Adrenal gland (tissue), 12 donors: Measurements from ENCODE around the gene APLP2. TPM values are rescaled to one million over a fixed set of nuclear protein-coding genes. Genes with fewer than 3 reads are reported as not detected.

Experiments
- DNase-seq, 7 donors: peaks; one replicate each; pipeline ENCODE4 v3.0.0-alpha.2; 2019 to 2020
- H3K27ac ChIP-seq, 5 donors: fragments of 200-600 bp; sonication (generic) in 4 of 5; 1 replicate in 3 of 5; 2 replicates in 2 of 5; pipeline versions ENCODE4 v1.5.1 to v1.8.0; 2016 to 2020; ENCODE audit warnings: mild to moderate bottlenecking in 1 of 5
- H3K27me3 ChIP-seq: fragments of 200-600 bp; 2 replicates; pipeline ENCODE4 v1.8.0; 2021
- H3K36me3 ChIP-seq, 2 donors: fragments of 200-600 bp; replicated peaks in 1 of 2; 1 replicate in 1 of 2; 2 replicates in 1 of 2; pipeline versions ENCODE4 v1.5.1 to v1.8.0; 2018 to 2022
- H3K4me1 ChIP-seq, 2 donors: fragments of 200-600 bp; replicated peaks in 1 of 2; 1 replicate in 1 of 2; 2 replicates in 1 of 2; pipeline versions ENCODE4 v1.5.1 to v1.8.0; 2018 to 2021
- H3K4me3 ChIP-seq, 4 donors: fragments of 200-600 bp; sonication (generic) in 3 of 4; one replicate each; pipeline ENCODE4 v1.5.1; 2016 to 2018
- H3K9me3 ChIP-seq, 3 donors: fragments of 200-600 bp; sonication (generic) in 1 of 3; replicated peaks in 1 of 3; 1 replicate in 2 of 3; 2 replicates in 1 of 3; pipeline versions ENCODE4 v1.5.1 to v1.8.0; 2016 to 2021
- POLR2A ChIP-seq, 2 donors: fragments of 450-650 bp; IDR thresholded peaks; one replicate each; pipeline ENCODE4 v1.6.1; 2017; ENCODE audit warnings: antibody characterized with exemption in 2 of 2, mild to moderate bottlenecking in 2 of 2, moderate library complexity in 1 of 2
- WGBS, 4 donors: extraction: QIAGEN DNeasy Blood & Tissue Kit in 2 of 4; methylation state at CpG; one replicate each; pipeline versions ENCODE4 v1.1.5 to v1.1.7; 2013 to 2017; 5-methylcytosine and 5-hydroxymethylcytosine counted together
- intact Hi-C, 2 donors: fragments of 100-400 bp; cut with DNase I; formaldehyde crosslinking; loops; one replicate each; pipeline versions ENCODE4 v1.14.1 to v1.15.0; 2022 to 2023
- polyA plus RNA-seq, 3 donors: library from polyadenylated mRNA; stranded (reverse); fragments of 200-250 nt in 2 of 3; fragments of 350-450 nt in 1 of 3; fragmentation: Illumina TruSeq in 1 of 3; extraction: RNeasy Lipid Tissue Mini Kit (QIAGEN cat#74804) in 1 of 3; gene quantifications; one replicate each; pipeline ENCODE4 v1.2.3, GENCODE V29; 2013 to 2014
- total RNA-seq, 9 donors: library from RNA; depleted of rRNA in 4 of 9; stranded (reverse); fragments of >200 nt in 4 of 9; fragments of 120-200 nt in 1 of 9; fragmentation: NEBNext Ultra II Directional in 1 of 9; extraction: Animal tissue kit (Norgen Biotek cat#: 25700) in 1 of 9; gene quantifications; one replicate each; pipeline versions ENCODE4 v1.1.0 to v1.2.4, GENCODE V29; 2013 to 2023
- TF ChIP-seq, protein P1 (sequence below), 6 experiments: fragments of 450-650 bp in 4 of 6; fragments of 200-600 bp in 2 of 6; sonication (generic) in 1 of 6; IDR thresholded peaks; 1 replicate in 5 of 6; 2 replicates in 1 of 6; pipeline versions ENCODE4 v1.5.1 to v1.8.0; 2016 to 2021; ENCODE audit warnings: antibody characterized with exemption in 6 of 6, mild to moderate bottlenecking in 2 of 6, moderate library complexity in 1 of 6
- donor health status: healthy with polysubstance abuse.
- donor health status: Bipolar disorder and iron deficiency.
- donor health status: DM: yes; HTN: yes; CAD: no.
- donor health status: DM: no; HTN: no; CAD: no.
- donor health status: DM: no; HTN: no; CAD: no.
- donor health status: DM: yes; HTN: yes; CAD: no.

APLP2 gene
- total and polyA plus RNA-seq, 12 donors, result 85.0 to 374 (median 273) TPM

DNA sequence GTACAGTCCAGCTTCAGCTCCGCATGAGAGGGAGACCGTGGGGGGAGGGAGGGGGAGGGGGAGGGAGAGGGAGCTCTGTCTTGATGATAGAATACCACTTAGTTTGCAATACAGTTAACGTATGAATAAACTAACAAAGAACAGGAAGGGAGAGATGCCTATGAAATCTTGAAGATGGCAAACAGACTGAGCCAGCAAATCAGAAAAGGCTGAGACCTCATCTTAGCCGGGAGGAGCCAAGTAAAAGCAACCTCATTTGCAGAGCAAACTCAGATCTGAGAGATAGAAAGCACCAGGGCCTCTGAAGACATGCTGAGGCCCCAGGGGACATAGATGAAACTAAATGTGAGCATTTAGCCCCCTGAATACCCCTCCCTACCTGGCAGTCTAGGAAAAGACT, 23.0 kb downstream of the APLP2 start:
- WGBS, 4 donors, result 87 to 97% (median 88%) methylated on average over 4 of the region's 4 CpGs
- no peaks in the 10 kb centered on the region for H3K27me3 ChIP-seq
- H3K9me3 ChIP-seq, result no peaks in the 10 kb centered on the region
- H3K4me3 ChIP-seq, result no peak overlapping the region
- intact Hi-C loops, result no loop called here
- no peak overlapping the region for H3K27ac ChIP-seq
- DNase-seq, result no peak
- peaks cover 7 to 35% of the 10 kb centered on the region in 2 donors for H3K4me1 ChIP-seq
- TF ChIP-seq, protein P1, sequence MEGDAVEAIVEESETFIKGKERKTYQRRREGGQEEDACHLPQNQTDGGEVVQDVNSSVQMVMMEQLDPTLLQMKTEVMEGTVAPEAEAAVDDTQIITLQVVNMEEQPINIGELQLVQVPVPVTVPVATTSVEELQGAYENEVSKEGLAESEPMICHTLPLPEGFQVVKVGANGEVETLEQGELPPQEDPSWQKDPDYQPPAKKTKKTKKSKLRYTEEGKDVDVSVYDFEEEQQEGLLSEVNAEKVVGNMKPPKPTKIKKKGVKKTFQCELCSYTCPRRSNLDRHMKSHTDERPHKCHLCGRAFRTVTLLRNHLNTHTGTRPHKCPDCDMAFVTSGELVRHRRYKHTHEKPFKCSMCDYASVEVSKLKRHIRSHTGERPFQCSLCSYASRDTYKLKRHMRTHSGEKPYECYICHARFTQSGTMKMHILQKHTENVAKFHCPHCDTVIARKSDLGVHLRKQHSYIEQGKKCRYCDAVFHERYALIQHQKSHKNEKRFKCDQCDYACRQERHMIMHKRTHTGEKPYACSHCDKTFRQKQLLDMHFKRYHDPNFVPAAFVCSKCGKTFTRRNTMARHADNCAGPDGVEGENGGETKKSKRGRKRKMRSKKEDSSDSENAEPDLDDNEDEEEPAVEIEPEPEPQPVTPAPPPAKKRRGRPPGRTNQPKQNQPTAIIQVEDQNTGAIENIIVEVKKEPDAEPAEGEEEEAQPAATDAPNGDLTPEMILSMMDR (IDR thresholded peaks at IDR 0.05), result no peak
- no peaks in the 10 kb centered on the region for H3K36me3 ChIP-seq

DNA sequence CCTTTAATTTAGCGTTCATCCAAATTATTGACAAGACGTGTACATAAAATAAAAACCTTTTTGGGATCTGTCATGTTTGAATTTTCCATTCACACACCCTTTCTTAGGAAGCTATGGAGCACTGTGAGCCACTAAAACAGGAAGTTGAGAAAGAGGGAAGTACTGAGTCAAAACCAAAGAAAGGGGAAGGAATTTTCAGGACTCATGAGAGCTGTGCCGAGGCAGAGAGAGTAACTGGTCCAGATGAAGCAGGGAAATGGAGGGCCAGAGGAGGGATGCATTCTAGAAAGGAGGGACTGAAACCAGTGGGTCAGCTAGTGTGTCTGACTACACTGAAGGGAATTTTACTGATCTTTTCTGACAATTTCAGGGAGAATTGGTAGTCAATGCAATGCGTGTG, 24.9 kb downstream of the APLP2 start:
- no peak for TF ChIP-seq POLR2A (IDR thresholded peaks at IDR 0.05)
- TF ChIP-seq, protein P1 (IDR thresholded peaks at IDR 0.05), result no peak
- intact Hi-C loops, result no loop called here
- Histone ChIP-seq H3K9me3 (no peaks in the 10 kb centered on the region), H3K27ac (no peak overlapping the region), H3K4me1 (peaks cover 0 to 35% of the 10 kb centered on the region in 2 donors), H3K4me3 (no peak overlapping the region), H3K27me3 (no peaks in the 10 kb centered on the region), H3K36me3 (no peaks in the 10 kb centered on the region)
- WGBS, 4 donors, result 73 to 86% (median 81%) methylated on average over 4 of the region's 4 CpGs
- no peak for DNase-seq

DNA sequence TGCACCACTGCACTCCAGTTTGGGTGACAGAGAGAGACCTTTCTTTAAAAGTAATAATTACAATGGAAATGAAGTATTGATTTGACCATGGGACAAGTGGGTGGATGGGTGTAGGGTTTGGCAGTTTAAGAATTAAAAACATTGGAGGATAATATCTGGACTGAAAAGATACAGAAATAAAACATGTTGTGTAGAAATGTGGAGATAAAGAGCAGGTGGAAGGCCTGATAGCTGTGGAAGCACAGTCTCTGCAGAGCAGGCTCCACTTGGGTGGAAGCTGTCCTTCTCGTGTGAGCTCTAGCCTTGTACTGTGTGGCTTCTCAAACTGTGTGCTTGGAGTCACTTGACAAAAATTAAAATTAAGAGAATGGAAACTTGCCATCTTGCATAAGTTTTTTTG, 25.6 kb downstream of the APLP2 start:
- Histone ChIP-seq H3K9me3 (no peaks in the 10 kb centered on the region), H3K4me3 (no peak overlapping the region), H3K27ac (no peak overlapping the region), H3K36me3 (no peaks in the 10 kb centered on the region), H3K27me3 (no peaks in the 10 kb centered on the region), H3K4me1 (peaks cover 0 to 35% of the 10 kb centered on the region in 2 donors)
- no peak for TF ChIP-seq POLR2A (IDR thresholded peaks at IDR 0.05)
- TF ChIP-seq, protein P1 (IDR thresholded peaks at IDR 0.05), result no peak
- intact Hi-C loops, result no loop called here
- DNase-seq, result no peak
- WGBS, 4 donors, result 64 to 85% (median 74%) methylated on average over 1 of the region's 1 CpG

DNA sequence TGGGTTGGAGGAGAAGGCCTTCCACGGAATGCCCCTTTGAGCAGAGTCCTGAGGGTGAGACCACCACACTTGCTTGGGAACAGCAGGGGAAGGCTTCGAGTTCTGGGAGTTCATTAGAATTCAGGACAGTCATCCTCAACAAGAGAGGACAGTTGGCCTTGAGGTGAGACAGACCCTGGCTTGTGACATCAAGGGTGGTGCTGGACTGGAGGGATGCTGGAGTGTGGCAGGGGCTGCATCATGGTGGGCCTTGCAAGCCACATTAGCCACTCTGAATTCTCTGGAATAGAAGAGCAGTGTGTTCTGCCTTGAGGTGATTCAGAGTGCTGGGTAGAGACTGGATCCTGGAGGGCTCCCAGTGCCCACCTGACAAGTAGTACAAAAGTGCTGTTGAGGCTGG, 26.3 kb downstream of the APLP2 start:
- H3K9me3 ChIP-seq, result peaks cover 0 to 4% (median 0%) of the 10 kb centered on the region in 3 donors
- no peak overlapping the region for H3K27ac ChIP-seq
- DNase-seq, result no peak
- intact Hi-C loops, result no loop called here
- no peaks in the 10 kb centered on the region for H3K36me3 ChIP-seq
- H3K27me3 ChIP-seq, result no peaks in the 10 kb centered on the region
- peaks cover 0 to 35% of the 10 kb centered on the region in 2 donors for H3K4me1 ChIP-seq
- WGBS, 4 donors, result 89 to 94% (median 92%) methylated on average over 2 of the region's 2 CpGs
- no peak overlapping the region for H3K4me3 ChIP-seq
- TF ChIP-seq POLR2A (IDR thresholded peaks at IDR 0.05), result no peak
- TF ChIP-seq, protein P1 (IDR thresholded peaks at IDR 0.05), result no peak
